GM21390 (cell line): ENCODE data around the gene GRIK3.

Experiments
- ATAC-seq: cut with Tn5 transposase; IDR thresholded peaks from one replicate; pipeline ENCODE4 v1.9.1; 2021; ENCODE audit not compliant: unreplicated experiment

GRIK3 gene

GRCh38 chr1:37017720-37018119, 16.6 kb downstream of the GRIK3 start:
- ATAC-seq, result no peak

GRCh38 chr1:37016121-37016520, 18.2 kb downstream of the GRIK3 start:
- no peak for ATAC-seq

GRCh38 chr1:37015713-37016112, 18.6 kb downstream of the GRIK3 start:
- ATAC-seq, result no peak

GRCh38 chr1:37012226-37012625, 22.1 kb downstream of the GRIK3 start:
- no peak for ATAC-seq

GRCh38 chr1:37010011-37010410, 24.3 kb downstream of the GRIK3 start:
- no peak for ATAC-seq

- no peak for ATAC-seq
Measured at GRCh38 chr1:37009521-37009920, 24.8 kb downstream of the GRIK3 start.

GRCh38 chr1:37006132-37006868, 28.0 kb downstream of the GRIK3 start:
- ATAC-seq, result no peak

- no peak for ATAC-seq
Measured at GRCh38 chr1:37002898-37003297, 31.4 kb downstream of the GRIK3 start.

GRCh38 chr1:37001703-37002102, 32.6 kb downstream of the GRIK3 start:
- ATAC-seq, result no peak

- no peak for ATAC-seq
Measured at GRCh38 chr1:36996106-36996505, 38.2 kb downstream of the GRIK3 start.

GRCh38 chr1:36994868-36995267, 39.4 kb downstream of the GRIK3 start:
- no peak for ATAC-seq

GRCh38 chr1:36994294-36994693, 40.0 kb downstream of the GRIK3 start:
- no peak for ATAC-seq

GRCh38 chr1:36992139-36992943, 42.0 kb downstream of the GRIK3 start:
- no peak for ATAC-seq

- ATAC-seq, result no peak
Measured at GRCh38 chr1:36991551-36991950, 42.8 kb downstream of the GRIK3 start.

GRCh38 chr1:36990928-36991327, 43.4 kb downstream of the GRIK3 start:
- ATAC-seq, result no peak

GRCh38 chr1:36989241-36989640, 45.1 kb downstream of the GRIK3 start:
- ATAC-seq, result no peak

- ATAC-seq, result no peak
Measured at GRCh38 chr1:36988741-36989193, 45.5 kb downstream of the GRIK3 start.

GRCh38 chr1:36988321-36988720, 46.0 kb downstream of the GRIK3 start:
- no peak for ATAC-seq

GRCh38 chr1:36987276-36987675, 47.0 kb downstream of the GRIK3 start:
- ATAC-seq, result no peak

GRCh38 chr1:36986241-36986985, 47.9 kb downstream of the GRIK3 start:
- no peak for ATAC-seq

- no peak for ATAC-seq
Measured at GRCh38 chr1:36984675-36985074, 49.6 kb downstream of the GRIK3 start.

GRCh38 chr1:36984026-36984425, 50.3 kb downstream of the GRIK3 start:
- ATAC-seq, result no peak
